ENCODE results near the gene CELF2. TPM values are rescaled to one million over a fixed set of nuclear protein-coding genes. Genes with fewer than 3 reads are reported as not detected.

The CELF2 gene
- total RNA-seq, 2 donors from 2014 or later = 10.4 to 11.2 TPM

- DNase-seq (no peak), ATAC-seq (peak; percentile 48)
- Histone ChIP-seq H3K4me1 (no peaks in the 10 kb centered on the region), H3K9me3 (no peaks in the 10 kb centered on the region), H3K4me3 (no peak overlapping the region), H3K27me3 (peaks cover 0 to 3% of the 10 kb centered on the region in 2 donors), H3K27ac (no peak overlapping the region), H3K36me3 (replicated peaks in 1 of 2; ENCODE audit: insufficient read depth in 1 of 2, low read depth in 2 of 2) (no peaks in the 10 kb centered on the region)
- TF ChIP-seq CTCF (IDR thresholded peaks at IDR 0.05) = no peak
- no peak for TF ChIP-seq POLR2A (IDR thresholded peaks at IDR 0.05)
- WGBS, 2 donors = 60 to 69% methylated on average over 5 of the region's 5 CpGs
- intact Hi-C loops (cut with DNase I) = no loop called here
Measured at GRCh38 chr10:11150879-11151415, 133.3 kb downstream of the CELF2 start.

GRCh38 chr10:11152801-11153200 lies 135.1 kb downstream of the CELF2 start:
- H3K4me1 ChIP-seq = no peaks in the 10 kb centered on the region
- H3K27ac ChIP-seq = no peak overlapping the region
- 70 to 84% methylated on average over 5 of the region's 5 CpGs for WGBS, 2 donors
- H3K27me3 ChIP-seq = peaks cover 0 to 3% of the 10 kb centered on the region in 2 donors
- DNase-seq (no peak), ATAC-seq (no peak)
- no peaks in the 10 kb centered on the region for H3K36me3 ChIP-seq (replicated peaks in 1 of 2; ENCODE audit: insufficient read depth in 1 of 2, low read depth in 2 of 2)
- intact Hi-C loops (cut with DNase I) = no loop called here
- TF ChIP-seq CTCF (IDR thresholded peaks at IDR 0.05) (no peak), POLR2A (IDR thresholded peaks at IDR 0.05) (no peak)
- H3K9me3 ChIP-seq = no peaks in the 10 kb centered on the region
- no peak overlapping the region for H3K4me3 ChIP-seq

- intact Hi-C loops (cut with DNase I) = no loop called here
- WGBS, 2 donors = 67 to 72% methylated on average over 6 of the region's 6 CpGs
- no peak for ATAC-seq
- no peaks in the 10 kb centered on the region for H3K4me1 ChIP-seq
- no peaks in the 10 kb centered on the region for H3K9me3 ChIP-seq
- H3K36me3 ChIP-seq (replicated peaks in 1 of 2; ENCODE audit: insufficient read depth in 1 of 2, low read depth in 2 of 2) = no peaks in the 10 kb centered on the region
- no peak overlapping the region for H3K4me3 ChIP-seq
- H3K27me3 ChIP-seq = peaks cover 0 to 3% of the 10 kb centered on the region in 2 donors
- no peak overlapping the region for H3K27ac ChIP-seq
- no peak for TF ChIP-seq CTCF (IDR thresholded peaks at IDR 0.05)
- TF ChIP-seq POLR2A (IDR thresholded peaks at IDR 0.05) = no peak
- no peak for DNase-seq
Measured at GRCh38 chr10:11153245-11153644, 135.6 kb downstream of the CELF2 start.

- H3K27ac ChIP-seq = no peak overlapping the region
- no peak overlapping the region for H3K4me3 ChIP-seq
- DNase-seq (no peak), ATAC-seq (no peak)
- WGBS, 2 donors = 85 to 87% methylated on average over 2 of the region's 2 CpGs
- no peaks in the 10 kb centered on the region for H3K36me3 ChIP-seq (replicated peaks in 1 of 2; ENCODE audit: insufficient read depth in 1 of 2, low read depth in 2 of 2)
- no peaks in the 10 kb centered on the region for H3K9me3 ChIP-seq
- intact Hi-C loops (cut with DNase I) = no loop called here
- no peak for TF ChIP-seq CTCF (IDR thresholded peaks at IDR 0.05)
- no peak for TF ChIP-seq POLR2A (IDR thresholded peaks at IDR 0.05)
- peaks cover 0 to 3% of the 10 kb centered on the region in 2 donors for H3K27me3 ChIP-seq
- no peaks in the 10 kb centered on the region for H3K4me1 ChIP-seq
Measured at GRCh38 chr10:11153766-11154165, 136.1 kb downstream of the CELF2 start.

- no peak overlapping the region for H3K27ac ChIP-seq
- ATAC-seq (no peak), DNase-seq (no peak)
- TF ChIP-seq CTCF (IDR thresholded peaks at IDR 0.05) (no peak), POLR2A (IDR thresholded peaks at IDR 0.05) (no peak)
- 52 to 56% methylated on average over 4 of the region's 4 CpGs for WGBS, 2 donors
- intact Hi-C loops (cut with DNase I) = no loop called here
- H3K4me1 ChIP-seq = no peaks in the 10 kb centered on the region
- peaks cover 0 to 3% of the 10 kb centered on the region in 2 donors for H3K27me3 ChIP-seq
- no peaks in the 10 kb centered on the region for H3K9me3 ChIP-seq
- no peak overlapping the region for H3K4me3 ChIP-seq
- no peaks in the 10 kb centered on the region for H3K36me3 ChIP-seq (replicated peaks in 1 of 2; ENCODE audit: insufficient read depth in 1 of 2, low read depth in 2 of 2)
Measured at GRCh38 chr10:11154333-11154732, 136.7 kb downstream of the CELF2 start.

Measured in body of pancreas (tissue), 4 donors.